ENCODE data around the gene FTCDNL1.

FTCDNL1 gene

DNA sequence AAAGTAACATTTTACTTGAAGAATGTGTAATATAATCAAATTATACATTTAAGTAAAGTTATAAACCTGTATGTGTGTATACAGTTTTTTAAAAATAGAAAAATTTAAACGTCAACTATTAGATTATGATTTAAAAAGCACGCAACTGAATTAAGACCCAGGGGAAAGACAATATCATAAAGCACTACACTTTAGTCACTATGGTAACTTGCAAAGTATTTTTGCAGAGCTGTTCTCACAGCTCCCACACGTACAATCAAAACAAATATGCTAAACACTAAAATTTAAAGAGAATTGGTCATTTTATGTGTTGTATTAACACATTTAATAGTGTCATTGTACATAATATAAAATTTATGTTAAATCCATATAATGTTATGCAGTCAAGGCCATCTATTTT lies 59.7 kb downstream of the FTCDNL1 start:
- no peak for DNase-seq (ENCODE audit: low read depth)

DNA sequence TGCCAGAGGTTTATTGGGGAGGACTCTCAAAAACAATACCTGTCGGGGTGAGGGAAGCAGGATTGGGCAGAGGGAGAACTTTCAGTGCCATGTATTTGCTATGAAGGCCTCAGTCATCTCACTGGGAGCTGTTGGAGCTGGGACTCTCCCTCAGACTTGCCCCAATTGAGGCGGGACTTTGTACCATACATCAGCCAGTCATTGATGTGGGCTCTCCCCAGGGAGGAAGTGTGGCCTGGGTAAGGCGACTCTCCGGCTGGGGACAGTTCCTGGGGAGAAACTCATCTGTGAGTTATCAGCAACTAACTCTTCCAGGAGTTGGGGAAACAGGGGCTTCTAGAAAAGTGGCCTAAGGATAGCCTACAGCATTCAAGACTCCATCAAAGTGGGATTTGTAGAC lies 66.5 kb downstream of the FTCDNL1 start:
- DNase-seq (ENCODE audit: low read depth), result no peak

DNA sequence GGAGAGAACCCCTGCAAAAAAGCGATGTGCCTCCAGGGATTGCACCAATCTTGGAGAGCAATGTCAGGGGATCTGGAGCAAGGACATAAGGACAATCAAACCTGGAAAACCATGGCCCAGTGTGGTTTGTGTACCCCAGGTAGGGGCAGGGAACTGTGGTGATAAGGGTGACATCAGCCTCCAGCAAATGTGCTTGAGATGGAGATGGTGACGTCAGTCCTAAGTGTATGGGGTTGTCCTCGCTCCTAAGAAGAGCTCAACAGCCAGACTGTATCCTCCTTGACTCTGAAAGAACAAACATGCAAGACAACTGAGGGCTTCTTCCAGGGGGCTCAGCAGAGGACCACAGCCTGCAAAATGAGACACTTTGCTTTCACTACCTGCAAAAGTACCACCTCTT lies 71.4 kb downstream of the FTCDNL1 start:
- DNase-seq (ENCODE audit: low read depth), result no peak

DNA sequence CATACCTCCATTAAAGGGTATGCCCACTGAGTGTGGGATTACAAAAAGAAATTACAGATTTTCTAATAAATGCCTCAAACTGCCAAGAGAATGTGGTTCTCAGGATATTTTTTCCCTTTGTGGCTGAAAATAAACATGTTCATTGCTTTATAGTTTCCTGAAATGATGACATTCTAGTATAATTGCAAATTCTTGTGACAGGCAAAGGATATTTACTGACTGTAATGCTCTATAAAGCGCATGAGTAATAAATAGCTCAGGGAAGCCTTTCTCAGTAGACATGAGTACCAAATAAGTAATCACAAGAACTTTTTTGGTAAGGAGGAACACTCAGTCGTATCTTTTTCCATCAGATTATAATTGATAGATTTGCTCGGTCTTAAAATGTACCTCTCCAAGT lies 72.3 kb downstream of the FTCDNL1 start:
- DNase-seq (ENCODE audit: low read depth), result no peak

DNA sequence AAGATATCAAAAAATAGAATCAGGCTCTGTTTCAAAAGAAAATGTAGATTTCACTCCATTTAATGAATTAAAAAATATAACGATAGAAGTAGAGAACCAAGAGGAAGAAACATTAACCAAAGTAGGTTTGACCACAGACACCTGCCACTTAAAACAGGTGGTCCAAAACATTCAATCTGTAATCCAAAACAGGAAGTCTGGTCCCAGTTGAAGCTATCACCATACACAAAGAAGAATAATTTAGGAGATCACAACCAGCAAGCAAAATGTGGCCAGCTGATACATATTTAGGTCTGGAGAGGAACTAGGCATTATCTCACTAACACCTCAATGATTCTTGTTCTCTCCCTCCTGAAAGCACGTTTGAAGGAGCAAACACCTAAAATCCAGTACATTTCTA lies 73.1 kb downstream of the FTCDNL1 start:
- no peak for DNase-seq (ENCODE audit: low read depth)

DNA sequence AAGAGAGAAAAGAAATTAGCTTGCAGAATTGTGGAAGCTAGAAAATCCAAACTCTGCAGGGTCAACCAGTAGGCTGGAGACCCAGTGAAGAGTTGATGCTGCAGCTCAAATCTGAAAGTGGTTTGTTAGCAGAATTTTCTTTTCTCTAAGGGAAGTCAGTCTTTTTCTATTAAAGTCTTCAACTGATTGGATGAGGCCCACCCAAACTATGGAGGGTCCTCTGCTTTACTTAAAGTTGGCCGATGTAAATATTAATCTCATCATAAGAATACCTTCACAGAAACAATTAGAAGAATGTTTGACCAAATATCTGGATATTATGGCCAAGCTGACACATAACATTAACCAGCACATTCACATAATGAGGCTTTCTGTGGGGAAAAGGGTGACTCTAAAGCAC lies 73.7 kb downstream of the FTCDNL1 start:
- no peak for DNase-seq (ENCODE audit: low read depth)

DNA sequence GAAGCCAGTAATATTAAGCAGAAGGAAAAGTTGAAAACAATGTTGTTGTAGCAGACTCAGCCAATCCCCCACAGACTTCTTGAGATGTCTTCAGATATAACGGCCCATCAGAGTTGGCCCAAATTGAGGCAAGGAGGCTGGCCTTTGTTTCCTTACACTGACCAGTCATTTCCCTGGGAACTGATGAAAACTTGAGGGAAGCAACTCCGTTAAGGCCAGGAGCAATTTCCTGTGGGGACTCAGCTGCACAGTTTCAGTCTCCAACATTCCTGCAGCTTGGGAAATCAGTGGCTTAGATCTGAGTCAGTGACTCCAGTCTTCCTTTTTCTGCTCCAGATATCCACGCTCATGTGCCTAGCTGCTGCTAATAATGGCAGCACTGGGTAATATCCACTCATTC lies 75.7 kb downstream of the FTCDNL1 start:
- DNase-seq (ENCODE audit: low read depth), result no peak

DNA sequence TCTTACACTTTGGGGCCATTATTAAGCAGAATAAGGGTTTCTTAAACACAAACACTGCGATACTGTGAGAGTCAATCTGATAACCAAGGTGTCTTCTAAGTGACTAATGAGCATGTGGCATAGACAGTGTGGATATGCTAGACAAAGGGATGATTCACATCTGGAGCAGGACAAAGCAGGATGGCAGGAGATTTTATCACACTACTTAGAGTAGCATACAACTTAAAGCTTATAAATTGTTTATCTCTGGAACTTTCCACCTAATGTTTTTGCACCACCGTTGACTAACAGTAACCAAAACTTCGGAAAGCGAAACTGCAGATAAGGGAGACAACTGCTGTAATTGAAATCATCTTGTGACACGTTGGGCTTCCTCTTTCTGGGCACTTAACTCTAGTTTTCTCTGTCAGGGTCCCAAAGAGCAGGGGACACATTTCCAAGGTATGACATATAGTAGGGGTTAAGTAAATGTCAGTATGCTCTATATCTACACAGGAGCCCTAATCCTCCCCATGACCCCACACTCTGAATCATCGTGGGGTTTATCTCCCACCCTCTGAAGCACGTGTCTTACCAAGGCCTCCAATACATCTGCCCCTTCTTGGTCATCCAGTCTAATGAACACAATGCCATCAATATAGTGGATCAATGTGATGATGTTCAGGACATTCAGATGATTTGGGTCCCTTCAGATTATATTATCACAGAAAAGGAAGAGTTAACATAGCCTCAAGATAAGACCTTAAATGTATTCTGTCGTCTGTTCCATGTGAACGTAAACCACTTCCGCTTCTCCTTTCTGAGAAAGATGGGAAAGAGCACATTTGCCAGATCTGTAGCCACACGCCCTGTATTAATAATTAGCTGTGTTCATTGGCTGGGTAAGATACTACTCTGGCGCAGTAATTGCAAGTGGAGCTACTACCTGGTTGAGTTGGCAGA lies 78.7 kb downstream of the FTCDNL1 start:
- DNase-seq (ENCODE audit: low read depth), result no peak

DNA sequence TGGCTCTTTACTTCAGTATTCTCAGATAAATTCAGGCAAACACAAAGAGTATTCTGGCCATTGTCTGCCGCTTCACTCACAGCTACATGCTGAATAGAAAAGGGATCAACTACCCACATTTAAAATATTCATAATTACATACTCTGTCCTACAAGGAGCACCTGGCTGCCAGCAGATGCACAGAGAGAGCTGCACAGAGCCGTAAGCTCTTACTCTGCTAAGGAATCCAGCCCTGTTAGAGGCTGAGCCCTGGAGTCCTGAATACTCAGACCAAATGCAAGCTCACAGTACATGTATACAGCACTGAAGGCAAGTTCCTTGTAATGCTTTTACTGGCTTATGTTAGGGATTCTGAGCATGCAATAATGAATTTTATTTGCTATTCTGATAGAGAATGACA lies 80.3 kb downstream of the FTCDNL1 start:
- DNase-seq (ENCODE audit: low read depth), result no peak

DNA sequence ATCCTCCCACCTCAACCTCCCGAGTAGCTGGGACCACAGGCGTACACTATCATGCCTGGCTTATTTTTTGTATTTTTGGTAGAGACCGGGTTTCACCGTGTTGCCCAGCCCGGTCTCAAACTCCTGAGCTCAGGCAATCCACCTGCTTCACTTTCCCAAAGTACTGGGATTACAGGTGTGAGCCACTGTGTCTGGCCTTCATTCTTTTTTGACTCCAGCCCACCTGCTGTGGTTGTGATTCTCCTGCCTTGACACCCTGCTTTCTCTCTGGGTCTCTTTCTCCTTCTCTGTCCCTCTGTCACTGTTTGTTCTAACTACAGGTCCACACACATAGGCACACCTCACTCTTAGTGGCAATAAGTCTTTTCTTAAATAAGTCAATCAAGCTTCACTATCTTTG lies 85.3 kb downstream of the FTCDNL1 start:
- DNase-seq (ENCODE audit: low read depth), result no peak

DNA sequence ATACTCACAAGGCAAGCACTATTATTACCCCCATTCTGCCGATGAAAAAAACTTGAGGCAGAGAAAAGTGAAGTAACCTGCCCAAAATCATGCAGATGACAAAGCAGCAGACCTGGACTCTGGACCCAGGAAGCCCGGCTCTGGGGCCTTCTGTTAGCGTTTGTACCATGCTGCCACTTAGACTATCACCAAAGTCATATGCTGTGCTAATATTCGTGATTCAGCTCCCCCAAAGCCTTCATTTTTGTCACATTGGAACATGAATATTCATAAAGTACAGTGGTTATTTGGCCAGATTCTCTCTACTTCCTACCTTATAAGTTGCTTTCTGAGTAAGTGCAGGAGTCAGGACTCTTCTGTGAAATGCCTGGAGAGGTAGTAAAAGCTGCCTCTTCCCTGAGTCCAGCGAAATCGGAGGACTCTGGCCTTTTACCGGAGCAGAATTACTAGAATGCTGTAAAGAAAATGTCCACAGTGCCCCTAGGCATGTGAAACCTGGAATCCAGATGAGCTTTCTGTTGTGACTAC lies 86.7 kb downstream of the FTCDNL1 start:
- DNase-seq (ENCODE audit: low read depth), result no peak

DNA sequence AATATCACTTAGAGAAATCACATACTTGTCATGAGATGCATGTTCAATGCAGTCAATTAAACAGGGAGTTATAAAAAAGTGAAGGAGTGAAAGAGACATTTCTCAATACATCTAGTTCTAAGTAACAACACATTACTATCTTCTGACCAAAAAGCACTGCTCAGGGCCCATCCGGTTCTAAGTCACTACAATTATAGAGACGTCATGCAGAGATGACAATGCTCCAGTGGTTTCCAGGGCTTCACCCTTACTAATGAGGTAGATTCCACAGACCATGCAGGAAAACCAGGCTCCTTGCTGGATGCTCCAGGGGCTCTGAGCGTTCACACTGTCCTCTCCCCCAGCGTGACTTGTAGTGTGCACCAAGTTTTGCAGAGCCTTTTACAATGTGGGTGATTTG lies 88.0 kb downstream of the FTCDNL1 start:
- no peak for DNase-seq (ENCODE audit: low read depth)

DNA sequence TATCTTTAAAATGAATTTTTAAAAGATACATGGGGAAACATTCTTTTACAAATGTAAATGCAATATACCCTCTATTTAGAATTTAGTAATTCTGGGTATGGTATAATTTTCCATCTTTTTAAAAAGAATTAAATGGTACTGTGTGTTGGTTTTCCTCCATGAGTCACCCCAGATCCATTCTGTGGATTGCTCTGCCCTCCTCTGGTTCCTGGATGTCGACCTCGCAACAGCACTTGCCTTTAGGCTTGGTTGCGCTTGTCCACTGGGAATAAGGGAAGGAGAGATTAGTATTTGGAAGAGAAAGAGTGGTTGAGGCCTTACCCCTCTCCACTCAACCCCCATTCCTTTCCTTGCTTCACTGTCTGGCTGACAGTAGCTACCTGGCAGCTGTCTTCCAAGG lies 90.4 kb downstream of the FTCDNL1 start:
- DNase-seq (ENCODE audit: low read depth), result no peak

DNA sequence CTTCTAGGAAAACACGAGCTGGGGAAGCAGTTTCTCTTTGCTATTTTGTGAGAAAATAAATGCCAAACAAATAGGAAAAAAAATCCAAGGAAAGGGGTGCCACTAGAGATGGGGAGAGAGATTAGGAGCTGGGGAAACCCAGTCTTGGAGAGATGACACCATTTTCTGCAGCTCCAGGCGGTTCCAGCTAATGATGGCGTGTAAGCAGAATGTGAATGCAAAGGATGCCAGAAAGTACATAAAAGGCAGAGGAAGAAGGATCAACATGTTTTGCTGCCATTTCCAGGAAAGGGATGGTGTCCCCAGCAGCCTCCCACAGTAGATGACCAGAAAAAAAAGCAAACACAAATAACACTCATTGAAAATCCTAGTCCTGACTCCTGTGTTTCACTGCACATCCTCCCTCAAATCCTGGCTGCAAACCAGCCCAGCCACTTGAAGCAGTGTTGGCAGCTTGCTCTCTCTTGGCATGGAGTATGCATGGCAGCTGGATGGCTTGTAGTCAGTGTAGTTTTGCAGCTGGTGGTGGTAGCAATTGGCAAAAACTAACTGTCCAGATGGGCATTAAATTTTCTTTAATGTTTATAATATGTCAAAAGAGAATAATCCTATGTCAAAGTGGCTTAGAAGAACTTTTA lies 93.6 kb downstream of the FTCDNL1 start:
- no peak for DNase-seq (ENCODE audit: low read depth)

DNA sequence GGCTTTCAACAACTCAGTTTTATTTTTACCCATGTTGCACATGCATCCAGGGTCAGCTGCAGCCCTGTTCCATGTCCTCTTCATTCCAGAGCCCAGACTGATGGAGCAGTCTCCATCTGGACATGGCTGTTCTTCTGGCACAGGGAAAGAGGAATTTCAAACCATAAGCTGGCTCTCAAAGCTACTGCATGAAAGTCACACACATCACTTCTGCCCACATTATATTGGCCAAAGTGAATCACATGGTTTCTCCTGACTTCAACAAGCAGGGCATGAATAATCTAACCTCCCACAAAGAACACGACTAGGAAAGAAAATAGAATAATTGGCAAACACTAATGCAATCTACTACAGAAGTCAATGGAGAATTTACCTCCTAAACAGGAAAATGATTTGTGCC lies 94.2 kb downstream of the FTCDNL1 start:
- DNase-seq (ENCODE audit: low read depth), result no peak

DNA sequence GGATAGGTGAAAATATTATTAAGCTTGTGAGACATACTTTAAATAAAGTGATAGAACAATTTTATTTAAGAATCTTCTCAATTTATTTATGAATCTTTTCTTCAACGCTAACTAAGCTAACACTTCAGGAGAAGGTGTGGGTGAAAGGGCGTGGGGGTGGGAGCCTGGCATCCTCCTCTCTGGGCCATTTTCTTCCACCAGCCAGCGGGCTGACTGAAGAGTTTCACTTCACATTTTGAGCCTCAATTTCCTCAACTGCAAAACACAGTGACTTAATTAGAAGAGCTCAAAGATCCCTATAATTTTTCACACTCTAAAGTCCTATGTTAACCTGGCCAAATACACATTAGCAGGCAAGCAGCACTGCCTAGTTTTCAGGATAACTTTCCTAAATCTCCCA lies 94.8 kb downstream of the FTCDNL1 start:
- no peak for DNase-seq (ENCODE audit: low read depth)

DNA sequence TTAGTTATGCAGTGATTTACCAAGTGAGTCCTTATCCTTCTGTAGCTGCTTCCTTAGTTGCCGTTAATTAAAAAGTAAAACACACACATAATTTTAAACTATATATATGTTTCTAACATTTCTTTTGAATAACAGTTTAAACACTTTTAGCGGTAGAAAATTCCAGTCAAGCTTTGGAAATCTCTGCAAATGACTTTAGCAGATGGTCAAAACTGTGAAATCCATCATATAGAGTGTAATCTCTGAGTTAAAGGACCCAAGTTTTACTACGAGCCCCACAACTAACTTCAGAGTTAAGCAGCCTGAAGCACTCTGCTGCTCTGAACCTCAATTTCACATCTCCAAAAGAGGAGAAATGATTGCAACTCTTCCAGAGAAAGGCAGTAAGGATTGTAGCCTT lies 96.2 kb downstream of the FTCDNL1 start:
- DNase-seq (ENCODE audit: low read depth), result no peak

DNA sequence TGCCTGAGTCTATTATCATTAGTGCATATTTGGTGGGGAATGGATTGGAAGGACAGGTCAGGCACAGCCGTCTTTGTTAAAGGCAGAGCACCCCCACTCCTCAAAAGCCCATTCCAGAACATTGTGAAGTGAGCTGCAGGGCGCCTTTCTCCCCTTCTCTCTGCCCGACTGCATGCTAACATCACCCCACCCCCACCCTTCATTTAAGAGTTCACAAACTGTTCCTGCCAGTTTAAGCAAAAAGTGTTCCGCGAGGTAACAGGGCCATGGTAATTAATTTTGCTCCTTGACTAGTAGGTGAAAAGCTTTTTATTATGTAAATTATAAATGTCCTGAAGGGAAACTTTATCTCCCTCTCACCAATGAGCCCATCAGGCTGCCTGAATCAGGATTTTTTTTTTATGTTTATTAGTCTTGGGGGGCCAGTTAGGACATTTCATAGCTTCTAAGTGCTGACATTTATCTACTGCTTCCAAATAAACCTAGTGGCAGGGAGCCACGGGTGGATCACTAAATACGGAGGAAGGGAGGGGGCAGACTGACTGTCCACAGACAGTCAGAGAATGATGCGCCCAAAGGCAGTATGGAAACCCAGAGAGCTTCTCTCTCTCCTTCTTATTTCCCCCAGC lies 99.4 kb downstream of the FTCDNL1 start:
- DNase-seq (ENCODE audit: low read depth), result no peak

DNA sequence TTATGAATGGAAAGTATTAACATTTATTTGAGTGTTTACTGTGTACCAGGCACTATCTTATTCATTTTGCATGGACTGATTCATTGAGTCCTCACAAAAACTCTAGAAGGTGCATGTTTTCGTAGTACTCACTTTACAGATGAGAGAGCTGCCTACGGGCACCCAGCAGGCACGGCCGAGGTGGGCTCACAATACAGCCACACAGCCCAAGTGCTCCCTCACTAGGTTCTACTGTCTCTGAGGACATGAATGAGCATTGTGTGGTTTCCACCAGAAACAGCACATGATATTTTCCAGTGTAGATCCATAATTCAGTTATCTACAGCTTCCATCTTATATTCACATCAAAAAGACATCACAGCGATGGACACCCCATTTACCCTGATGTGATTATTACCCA lies 101.4 kb downstream of the FTCDNL1 start:
- no peak for DNase-seq (ENCODE audit: low read depth)

DNA sequence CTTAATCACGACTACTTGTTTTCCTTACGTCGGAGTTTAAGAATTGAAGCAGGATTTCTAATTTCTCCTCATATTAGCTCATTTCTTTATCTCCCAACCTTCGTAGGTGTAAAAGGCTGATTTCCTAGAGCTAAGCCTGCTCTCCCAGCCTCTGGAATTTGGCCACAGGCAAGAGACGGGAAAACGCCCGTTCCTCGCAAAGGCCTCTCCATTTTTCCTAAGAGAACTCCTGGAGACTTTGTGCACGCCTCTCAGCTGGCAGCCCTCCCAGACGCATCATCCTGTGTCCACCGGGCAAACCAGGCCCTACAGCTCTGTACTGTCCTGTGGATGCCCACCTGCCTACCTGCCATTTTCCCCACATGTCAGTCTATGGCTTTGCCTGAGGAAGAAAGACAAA lies 106.3 kb downstream of the FTCDNL1 start:
- no peak for DNase-seq (ENCODE audit: low read depth)

DNA sequence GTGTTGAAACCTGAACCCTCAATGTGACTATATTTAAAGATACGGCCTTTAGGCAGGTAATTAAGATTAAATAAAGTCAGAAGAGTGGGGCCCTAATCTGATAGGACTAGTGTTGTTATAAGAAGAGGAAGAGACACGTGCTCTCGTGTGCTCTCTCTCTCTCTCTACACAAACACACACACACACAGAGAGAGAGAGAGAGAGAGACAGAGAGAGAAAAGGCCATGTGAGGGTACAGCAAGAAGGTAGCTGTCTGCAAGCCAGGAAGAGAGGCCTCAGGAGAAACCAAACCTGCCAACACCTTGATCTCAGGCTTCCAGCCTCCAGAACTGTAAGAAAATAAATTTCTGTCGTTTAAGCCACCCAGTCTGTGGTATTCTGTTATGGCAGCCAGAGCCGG lies 106.7 kb downstream of the FTCDNL1 start:
- DNase-seq (ENCODE audit: low read depth), result no peak

DNA sequence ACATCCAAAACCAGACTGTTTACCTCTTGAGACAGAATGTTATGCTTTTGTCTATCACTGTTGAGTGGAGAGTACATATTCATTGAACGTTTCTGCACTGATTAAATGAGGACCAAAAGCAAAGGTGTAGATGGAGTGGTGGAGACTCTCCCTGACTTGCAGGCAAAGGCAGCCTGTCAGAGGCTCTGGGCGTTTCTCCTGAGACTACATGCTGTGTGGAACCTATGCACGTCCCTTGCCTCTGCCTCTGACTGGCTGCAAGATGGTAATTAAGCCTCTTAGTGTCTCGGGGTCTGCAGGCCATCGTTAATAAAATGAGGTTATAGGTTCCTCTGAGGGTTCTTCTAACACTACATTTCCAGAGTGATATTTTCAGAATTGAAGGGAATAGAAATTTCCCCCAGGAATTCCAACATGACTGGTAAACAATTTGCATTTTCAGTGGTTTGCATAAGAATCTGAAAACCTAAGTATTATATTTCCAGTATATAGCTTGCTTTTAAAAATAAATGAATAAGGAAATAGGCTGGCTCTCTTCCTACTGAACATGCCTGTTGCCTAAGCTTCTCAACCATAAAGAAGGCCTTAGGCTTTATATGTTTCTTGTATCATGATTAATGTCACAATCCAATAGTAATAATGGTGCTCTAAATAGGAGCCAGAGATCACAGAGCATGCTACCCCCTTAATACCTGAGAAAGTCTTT lies 107.4 kb downstream of the FTCDNL1 start:
- DNase-seq (ENCODE audit: low read depth), result no peak

All from HS-27A (cell line).